Right hindlimb (tissue), 1 donor: ENCODE data around the gene LRRC3.

ENCODE experiments used
- DNase-seq: peaks from one replicate; pipeline ENCODE4 v3.0.0-alpha.2; 2018

The LRRC3 gene

GRCh38 chr21:44424608-44425306 lies 30.6 kb upstream of the LRRC3 start:
- DNase-seq = peak; percentile 10

- DNase-seq = peak; percentile 11
These were observed 29.9 kb upstream of the LRRC3 start for GRCh38 chr21:44425307-44425894.

DNA sequence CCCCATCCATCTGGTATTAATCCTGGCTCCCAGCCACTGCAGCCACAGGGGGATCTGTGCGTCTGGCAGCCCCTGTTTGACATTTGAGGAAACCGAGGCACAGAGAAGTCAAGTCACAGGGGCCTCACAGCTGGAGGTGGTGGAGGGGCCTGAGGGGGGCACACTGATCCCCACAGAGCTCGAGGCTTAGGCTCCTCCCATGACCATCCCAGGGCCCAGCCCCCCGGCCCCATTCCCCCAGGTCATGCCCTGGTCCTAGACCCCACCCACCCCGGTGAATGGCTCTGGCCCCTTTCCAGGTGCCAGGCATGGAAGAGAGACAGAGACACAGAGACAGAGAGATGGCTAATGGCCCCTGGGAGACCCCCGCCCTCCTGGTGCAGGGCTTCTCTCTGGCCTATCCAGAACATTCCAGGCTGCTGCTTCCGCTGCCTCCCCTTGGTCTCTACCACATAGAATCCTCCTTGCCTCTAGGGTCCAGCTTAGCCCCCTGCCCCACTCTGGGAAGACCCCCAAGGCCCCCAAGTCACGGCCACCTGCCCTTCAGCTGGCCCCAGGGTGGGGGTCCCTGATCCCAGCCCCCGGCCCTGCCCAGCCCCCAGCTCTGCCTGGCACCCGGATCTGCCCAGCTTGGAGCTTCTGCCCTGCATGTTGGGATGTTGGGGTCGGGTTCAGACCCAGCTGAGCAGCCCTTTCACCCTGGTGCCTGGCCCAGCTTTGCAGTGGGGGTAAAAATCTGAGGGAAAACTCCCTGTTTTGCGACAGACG lies 29.2 kb upstream of the LRRC3 start:
- peak; percentile 7 for DNase-seq

DNA sequence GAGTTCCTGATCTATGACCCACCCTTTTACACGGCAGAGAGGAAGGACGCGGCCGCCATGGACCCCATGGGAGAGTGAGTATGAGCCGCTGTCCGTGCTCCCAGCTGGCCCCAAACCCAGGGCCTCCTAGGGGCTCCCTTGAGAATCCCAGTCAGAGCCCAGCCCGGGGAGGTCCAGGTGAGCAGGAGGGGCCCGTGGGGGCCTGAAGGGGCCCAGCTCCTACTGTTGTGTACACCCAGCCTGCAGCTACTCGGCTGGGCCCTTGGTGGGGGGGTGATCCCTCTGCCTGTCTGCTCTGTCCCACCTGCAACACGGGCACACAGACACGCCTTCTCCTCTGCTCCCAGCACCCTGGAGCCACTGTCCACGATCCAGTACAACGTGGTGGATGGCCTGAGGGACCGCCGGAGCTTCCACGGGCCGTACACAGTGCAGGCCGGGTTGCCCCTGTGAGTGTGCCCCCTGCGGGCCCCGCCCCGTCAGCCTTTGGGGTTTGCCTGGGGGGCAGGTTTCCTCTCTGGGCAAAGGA lies 28.6 kb upstream of the LRRC3 start:
- peak; percentile 15 for DNase-seq

- peak; percentile 2 for DNase-seq
These were observed 27.8 kb upstream of the LRRC3 start for GRCh38 chr21:44427241-44428120.

DNA sequence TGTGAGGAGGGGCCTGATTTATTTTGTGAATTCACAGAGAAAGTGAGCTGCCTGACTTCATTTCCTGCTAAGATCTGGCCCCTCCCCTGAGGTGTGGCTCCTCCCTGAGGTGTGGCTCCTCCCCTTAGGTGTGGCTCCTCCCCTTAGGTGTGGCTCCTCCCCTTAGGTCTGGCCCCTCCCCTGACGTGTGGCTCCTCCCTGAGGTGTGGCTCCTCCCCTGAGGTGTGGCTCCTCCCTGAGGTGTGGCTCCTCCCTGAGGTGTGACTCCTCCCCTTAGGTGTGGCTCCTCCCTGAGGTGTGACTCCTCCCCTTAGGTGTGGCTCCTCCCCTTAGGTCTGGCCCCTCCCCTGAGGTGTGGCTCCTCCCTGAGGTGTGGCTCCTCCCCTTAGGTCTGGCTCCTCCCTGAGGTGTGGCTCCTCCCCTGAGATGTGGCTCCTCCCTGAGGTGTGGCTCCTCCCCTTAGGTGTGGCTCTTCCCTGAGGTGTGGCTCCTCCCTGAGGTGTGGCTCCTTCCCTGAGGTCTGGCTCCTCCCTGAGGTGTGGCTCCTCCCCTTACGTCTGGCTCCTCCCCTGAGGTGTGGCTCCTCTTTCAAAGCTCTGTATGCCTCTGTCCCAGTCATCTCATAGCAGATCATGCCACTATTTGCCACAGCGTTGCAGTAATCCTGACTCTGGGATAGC lies 26.9 kb upstream of the LRRC3 start:
- DNase-seq = no peak

DNA sequence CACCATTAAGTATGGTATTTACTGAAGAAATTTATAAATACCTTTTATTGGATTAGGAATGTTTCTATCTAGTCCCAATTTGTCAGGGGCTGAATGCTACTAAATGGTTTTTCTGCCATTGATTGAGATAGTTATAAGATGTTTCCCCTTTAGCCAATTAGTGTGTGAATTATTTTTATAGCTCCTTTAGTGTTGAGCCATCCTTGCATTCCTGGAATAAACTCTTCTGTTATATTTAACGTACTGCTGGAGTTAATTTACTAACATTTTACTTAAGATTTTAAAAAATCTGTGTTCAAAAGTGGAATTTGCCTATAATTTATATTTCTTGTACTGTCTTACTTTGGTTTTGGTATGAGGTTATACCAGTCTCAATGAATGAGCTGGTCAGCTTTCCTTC lies 25.4 kb upstream of the LRRC3 start:
- DNase-seq = no peak

GRCh38 chr21:44431300-44431699 lies 24.0 kb upstream of the LRRC3 start:
- DNase-seq = no peak

DNA sequence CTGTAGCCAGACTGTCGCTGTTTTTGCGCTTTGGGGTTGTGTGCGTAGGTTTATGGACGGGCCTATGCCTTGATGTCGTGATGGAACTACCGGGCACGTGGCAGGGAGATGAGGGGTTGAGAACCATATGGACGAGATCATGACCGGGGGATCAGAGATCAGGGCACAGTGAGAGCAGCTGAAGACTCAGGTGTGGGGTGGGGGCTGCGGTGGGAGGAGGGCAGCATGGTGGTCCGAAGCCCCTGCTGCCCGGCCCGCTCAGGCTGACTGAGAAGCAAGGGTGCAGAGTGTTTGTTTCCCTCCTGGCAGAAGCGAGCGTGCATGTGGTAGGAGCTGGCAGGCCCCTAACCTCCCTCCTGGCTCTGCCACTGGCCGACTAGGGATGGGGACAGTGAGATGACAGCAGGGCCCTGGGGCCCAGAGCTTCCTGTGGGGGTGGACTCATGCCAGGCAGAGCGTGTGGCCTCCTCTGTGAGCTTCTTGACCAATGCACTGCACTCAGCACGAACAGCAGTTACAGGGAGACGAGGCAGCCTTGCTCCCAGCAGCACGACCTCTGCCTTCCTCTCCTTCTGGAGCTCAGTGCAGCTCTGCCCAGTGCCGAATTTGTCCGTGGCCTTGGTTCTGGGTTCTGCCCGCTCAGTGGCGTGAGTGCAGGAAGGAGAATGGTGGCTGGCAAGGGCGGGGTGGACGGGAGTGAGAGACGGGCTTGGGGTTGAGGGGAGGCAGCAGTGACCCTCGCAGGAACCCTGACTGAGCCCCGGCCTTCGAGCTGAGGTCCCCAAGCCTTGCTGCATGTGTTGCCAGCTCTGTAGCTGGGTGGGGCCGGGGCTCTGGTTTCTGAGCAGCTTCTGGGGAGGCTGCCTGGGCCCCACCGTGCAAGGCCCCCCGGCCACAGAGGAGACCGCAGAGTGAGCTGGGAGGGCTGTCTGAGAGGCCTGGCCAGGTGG lies 22.2 kb upstream of the LRRC3 start:
- DNase-seq = peak; percentile 12

GRCh38 chr21:44433791-44434567 lies 21.3 kb upstream of the LRRC3 start:
- no peak for DNase-seq

GRCh38 chr21:44434568-44434925 lies 20.8 kb upstream of the LRRC3 start:
- DNase-seq = peak; percentile 35

DNA sequence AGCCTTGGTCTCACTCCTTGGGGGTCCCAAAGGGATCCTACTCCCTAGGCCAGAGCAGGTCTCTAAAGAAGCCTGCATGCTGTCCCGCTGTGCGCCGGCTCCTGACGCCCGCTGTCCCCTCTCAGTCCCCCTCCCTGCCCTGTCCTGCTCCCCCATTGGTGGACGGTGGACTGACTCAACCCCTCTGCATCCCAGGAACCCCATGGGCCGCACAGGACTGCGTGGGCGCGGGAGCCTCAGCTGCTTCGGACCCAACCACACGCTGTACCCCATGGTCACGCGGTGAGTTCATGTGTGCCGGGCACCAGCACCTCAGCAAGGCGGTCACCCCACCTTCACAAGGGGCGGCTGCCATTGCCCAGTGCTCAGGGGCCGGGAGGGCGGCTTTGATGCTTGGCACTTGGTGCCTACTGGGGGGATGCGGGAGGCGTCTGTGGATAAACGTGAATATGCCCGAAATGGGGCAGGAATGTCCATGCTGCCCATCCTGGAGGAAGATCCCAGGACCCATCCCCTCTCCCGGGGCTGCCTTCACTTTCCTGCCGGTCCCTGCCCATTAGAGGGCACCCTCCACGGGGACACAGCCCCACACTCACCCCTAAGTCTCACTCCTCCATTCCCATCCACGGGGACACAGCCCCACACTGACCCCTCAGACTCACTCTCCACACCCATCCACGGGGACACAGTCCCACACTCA lies 20.2 kb upstream of the LRRC3 start:
- no peak for DNase-seq

GRCh38 chr21:44436111-44436611 lies 19.1 kb upstream of the LRRC3 start:
- DNase-seq = peak; percentile 2

DNA sequence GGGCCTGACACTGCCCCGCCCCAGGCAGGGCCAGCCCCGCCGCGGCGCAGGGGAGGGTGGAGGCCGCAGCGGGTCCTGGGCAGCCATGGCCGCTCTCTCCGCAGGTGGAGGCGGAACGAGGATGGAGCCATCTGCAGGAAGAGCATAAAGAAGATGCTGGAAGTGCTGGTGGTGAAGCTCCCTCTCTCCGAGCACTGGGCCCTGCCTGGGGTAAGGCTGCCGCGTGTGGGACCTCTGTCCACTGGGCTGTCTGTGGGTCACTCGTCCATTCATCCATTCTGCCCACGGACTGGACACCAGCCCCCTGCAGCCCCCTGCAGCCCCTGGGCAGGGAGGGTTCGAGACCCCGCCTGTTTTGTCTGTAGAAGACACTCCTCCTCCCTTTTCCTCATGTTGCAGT lies 18.4 kb upstream of the LRRC3 start:
- DNase-seq = no peak

GRCh38 chr21:44437371-44437695 lies 18.0 kb upstream of the LRRC3 start:
- no peak for DNase-seq

- no peak for DNase-seq
These were observed 17.4 kb upstream of the LRRC3 start for GRCh38 chr21:44437696-44438431.

DNA sequence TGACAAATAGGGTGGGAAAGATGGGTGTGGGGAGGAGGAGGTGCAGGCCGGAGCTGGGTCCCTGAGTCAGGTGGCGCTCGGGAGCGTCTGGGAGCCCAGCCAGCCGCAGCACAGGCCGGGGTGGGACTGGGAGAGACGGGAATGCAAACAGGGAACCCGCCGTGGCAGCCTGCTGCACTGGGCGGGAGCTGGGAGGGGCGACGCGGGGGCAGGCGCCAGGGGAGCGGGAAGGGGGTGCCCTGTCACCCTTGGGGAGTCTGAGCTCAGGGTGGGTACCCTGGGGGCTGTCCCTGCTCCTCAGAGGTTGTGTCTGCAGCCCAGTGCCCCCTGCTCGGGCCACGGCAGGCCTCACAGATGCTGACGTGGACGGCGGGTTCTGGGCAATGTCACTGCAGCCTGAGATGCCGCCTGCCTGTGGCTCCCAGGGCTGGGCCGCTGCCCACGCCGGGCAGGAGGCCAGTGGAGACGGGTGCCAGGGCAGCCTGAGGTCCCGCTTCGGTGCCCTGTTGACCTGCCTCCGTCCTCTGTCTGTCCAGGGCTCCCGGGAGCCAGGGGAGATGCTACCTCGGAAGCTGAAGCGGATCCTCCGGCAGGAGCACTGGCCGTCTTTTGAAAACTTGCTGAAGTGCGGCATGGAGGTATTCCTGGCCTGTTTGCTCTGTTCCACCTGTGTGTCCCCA lies 16.6 kb upstream of the LRRC3 start:
- DNase-seq = no peak

GRCh38 chr21:44439211-44439600 lies 16.1 kb upstream of the LRRC3 start:
- DNase-seq = no peak
